ENCODE measurements around the gene SEC16B.

DNA sequence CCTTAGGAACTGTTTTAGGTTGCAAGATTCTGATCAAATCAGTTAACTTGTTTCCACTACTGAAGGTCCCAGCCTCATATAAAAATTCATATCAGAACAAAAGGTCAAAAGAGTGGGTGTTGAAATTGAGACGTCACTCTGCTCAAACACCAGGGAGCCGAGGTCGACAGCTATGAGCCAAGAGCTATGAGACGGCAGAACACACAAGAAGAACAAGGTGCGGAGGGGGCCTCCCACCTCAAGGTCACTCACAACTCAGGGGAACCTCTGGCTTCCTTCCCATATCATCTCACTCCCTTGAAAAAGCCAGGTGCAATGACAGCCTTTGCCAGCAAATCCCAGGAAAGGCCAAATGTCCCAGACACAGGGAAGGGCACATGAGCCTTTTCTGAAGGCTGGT is 749 bp downstream of the SEC16B start:
- TF ChIP-seq, protein P1, sequence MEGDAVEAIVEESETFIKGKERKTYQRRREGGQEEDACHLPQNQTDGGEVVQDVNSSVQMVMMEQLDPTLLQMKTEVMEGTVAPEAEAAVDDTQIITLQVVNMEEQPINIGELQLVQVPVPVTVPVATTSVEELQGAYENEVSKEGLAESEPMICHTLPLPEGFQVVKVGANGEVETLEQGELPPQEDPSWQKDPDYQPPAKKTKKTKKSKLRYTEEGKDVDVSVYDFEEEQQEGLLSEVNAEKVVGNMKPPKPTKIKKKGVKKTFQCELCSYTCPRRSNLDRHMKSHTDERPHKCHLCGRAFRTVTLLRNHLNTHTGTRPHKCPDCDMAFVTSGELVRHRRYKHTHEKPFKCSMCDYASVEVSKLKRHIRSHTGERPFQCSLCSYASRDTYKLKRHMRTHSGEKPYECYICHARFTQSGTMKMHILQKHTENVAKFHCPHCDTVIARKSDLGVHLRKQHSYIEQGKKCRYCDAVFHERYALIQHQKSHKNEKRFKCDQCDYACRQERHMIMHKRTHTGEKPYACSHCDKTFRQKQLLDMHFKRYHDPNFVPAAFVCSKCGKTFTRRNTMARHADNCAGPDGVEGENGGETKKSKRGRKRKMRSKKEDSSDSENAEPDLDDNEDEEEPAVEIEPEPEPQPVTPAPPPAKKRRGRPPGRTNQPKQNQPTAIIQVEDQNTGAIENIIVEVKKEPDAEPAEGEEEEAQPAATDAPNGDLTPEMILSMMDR (conservative IDR thresholded peaks at IDR 0.05 in 1 of 2, IDR thresholded peaks at IDR 0.05 in 1 of 2; ENCODE audit: low read depth in 1 of 2, low read length in 2 of 2), result no peak
- no peak for TF ChIP-seq EZH2 (IDR thresholded peaks at IDR 0.05; ENCODE audit: low read length, missing control alignments)

Data from fibroblast of lung (primary cell).